ENCODE measurements around the gene MACROD2. TPM values are rescaled to one million over a fixed set of nuclear protein-coding genes. Genes with fewer than 3 reads are reported as not detected.

Gene MACROD2
- total and polyA plus RNA-seq, 2 of the 4 experiments (the other 2 are of a cell fraction), result not detected

DNA sequence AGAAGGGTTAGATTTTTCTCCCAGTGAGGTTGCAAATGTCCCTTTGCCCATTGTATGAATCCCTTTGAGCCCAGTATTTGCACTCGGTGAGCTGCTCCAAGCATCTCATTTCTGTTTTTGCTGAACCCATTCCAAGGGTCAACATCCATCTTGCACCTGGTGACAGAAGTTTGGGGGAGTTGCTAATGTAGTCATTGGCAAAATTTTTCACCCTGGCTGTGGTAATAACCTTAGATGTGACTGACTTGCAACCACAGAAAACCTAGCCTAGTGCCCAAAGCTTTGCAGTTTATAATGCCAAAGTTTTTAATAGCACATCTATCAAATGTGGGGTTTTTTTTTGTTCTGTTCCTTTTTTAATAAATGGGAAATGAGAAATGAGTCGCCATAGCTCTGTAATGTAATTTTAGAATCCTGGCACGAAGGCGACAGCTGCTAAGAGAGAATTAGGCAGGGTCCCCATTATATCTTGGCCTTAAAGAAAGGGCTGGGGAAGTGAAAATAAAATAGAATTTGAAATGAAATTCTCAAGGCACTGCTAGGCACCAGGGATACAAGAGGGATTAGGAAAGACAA is 1895.2 kb downstream of the MACROD2 start:
- no CpG with 5 or more reads among the region's 4 CpGs for WGBS, 2 experiments (ENCODE audit: extremely low coverage in 2 of 2, insufficient read length in 1 of 2)
- no peak overlapping the region for H3K14ac ChIP-seq (replicated peaks; ENCODE audit: low read depth, low read length)
- H2BK20ac ChIP-seq (ENCODE audit: low read depth, low read length), result no peak overlapping the region
- ChIA-PET POLR2A (ENCODE audit: unreplicated experiment) (no interaction called here), CTCF (no interaction called here)
- DNase-seq, result no peak
- no peak overlapping the region for H2BK120ac ChIP-seq (ENCODE audit: low read depth, low read length)
- no peak overlapping the region for H4K91ac ChIP-seq (ENCODE audit: insufficient read depth, low read depth, low read length)
- H3K18ac ChIP-seq (ENCODE audit: low read depth, low read length), result no peak overlapping the region
- no peak overlapping the region for H2BK15ac ChIP-seq (ENCODE audit: low read depth, low read length)
- no peak overlapping the region for H2AFZ ChIP-seq (replicated peaks; ENCODE audit: low read length, poor library complexity)
- dilution Hi-C loops (cut with HindIII; ENCODE audit: low sequenced_read_pairs, unreplicated experiment) (no loop called here), in situ Hi-C loops (cut with MboI; ENCODE audit: low sequenced_read_pairs) (no loop called here), intact Hi-C loops (cut with micrococcal nuclease) (no loop called here)
- no peaks in the 10 kb centered on the region for H3K36me3 ChIP-seq (ENCODE audit: control insufficient read depth, insufficient read depth, low read length)
- BruUV-seq (replicated peaks), result no TSS peak
- no peak for ATAC-seq (ENCODE audit: low read depth)
- no peak overlapping the region for H4K8ac ChIP-seq (ENCODE audit: low read depth in 2 of 2, low read length in 2 of 2)
- H3K9ac ChIP-seq (ENCODE audit: low read depth, low read length), result no peak overlapping the region
- H3K4me2 ChIP-seq (ENCODE audit: low read depth, low read length), result no peak overlapping the region
- H3K27me3 ChIP-seq (ENCODE audit: control insufficient read depth, insufficient read depth, low read length), result no peaks in the 10 kb centered on the region
- no peaks in the 10 kb centered on the region for H4K20me1 ChIP-seq (ENCODE audit: insufficient read depth, low read length)
- no peaks in the 10 kb centered on the region for H3K79me1 ChIP-seq (ENCODE audit: low read depth in 1 of 2, low read length in 2 of 2)
- TF ChIP-seq, protein P1, sequence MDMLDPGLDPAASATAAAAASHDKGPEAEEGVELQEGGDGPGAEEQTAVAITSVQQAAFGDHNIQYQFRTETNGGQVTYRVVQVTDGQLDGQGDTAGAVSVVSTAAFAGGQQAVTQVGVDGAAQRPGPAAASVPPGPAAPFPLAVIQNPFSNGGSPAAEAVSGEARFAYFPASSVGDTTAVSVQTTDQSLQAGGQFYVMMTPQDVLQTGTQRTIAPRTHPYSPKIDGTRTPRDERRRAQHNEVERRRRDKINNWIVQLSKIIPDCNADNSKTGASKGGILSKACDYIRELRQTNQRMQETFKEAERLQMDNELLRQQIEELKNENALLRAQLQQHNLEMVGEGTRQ (IDR thresholded peaks at IDR 0.05; ENCODE audit: low read depth, low read length), result no peak
- no peak for TF ChIP-seq MAFK (IDR thresholded peaks at IDR 0.05; ENCODE audit: low read depth, low read length)
- no peak for TF ChIP-seq MAZ (IDR thresholded peaks at IDR 0.05; ENCODE audit: borderline replicate concordance, low read depth, low read length)
- TF ChIP-seq, protein P2, sequence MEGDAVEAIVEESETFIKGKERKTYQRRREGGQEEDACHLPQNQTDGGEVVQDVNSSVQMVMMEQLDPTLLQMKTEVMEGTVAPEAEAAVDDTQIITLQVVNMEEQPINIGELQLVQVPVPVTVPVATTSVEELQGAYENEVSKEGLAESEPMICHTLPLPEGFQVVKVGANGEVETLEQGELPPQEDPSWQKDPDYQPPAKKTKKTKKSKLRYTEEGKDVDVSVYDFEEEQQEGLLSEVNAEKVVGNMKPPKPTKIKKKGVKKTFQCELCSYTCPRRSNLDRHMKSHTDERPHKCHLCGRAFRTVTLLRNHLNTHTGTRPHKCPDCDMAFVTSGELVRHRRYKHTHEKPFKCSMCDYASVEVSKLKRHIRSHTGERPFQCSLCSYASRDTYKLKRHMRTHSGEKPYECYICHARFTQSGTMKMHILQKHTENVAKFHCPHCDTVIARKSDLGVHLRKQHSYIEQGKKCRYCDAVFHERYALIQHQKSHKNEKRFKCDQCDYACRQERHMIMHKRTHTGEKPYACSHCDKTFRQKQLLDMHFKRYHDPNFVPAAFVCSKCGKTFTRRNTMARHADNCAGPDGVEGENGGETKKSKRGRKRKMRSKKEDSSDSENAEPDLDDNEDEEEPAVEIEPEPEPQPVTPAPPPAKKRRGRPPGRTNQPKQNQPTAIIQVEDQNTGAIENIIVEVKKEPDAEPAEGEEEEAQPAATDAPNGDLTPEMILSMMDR (conservative IDR thresholded peaks at IDR 0.05; ENCODE audit: low read depth, low read length), result no peak
- TF ChIP-seq SMC3 (IDR thresholded peaks at IDR 0.05; ENCODE audit: low read depth, low read length), result no peak
- TF ChIP-seq CHD1 (IDR thresholded peaks at IDR 0.05; ENCODE audit: low read depth, low read length), result no peak
- TF ChIP-seq, protein P3, sequence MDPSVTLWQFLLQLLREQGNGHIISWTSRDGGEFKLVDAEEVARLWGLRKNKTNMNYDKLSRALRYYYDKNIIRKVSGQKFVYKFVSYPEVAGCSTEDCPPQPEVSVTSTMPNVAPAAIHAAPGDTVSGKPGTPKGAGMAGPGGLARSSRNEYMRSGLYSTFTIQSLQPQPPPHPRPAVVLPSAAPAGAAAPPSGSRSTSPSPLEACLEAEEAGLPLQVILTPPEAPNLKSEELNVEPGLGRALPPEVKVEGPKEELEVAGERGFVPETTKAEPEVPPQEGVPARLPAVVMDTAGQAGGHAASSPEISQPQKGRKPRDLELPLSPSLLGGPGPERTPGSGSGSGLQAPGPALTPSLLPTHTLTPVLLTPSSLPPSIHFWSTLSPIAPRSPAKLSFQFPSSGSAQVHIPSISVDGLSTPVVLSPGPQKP (IDR thresholded peaks at IDR 0.05; ENCODE audit: borderline replicate concordance, low read depth, low read length), result no peak
- no peak for TF ChIP-seq RAD21 (IDR thresholded peaks at IDR 0.05; ENCODE audit: low read length)
- TF ChIP-seq CEBPB (IDR thresholded peaks at IDR 0.05; ENCODE audit: low read depth, low read length), result no peak
- no peak for TF ChIP-seq MXI1 (IDR thresholded peaks at IDR 0.05; ENCODE audit: borderline replicate concordance, low read depth, low read length)
- no peak for TF ChIP-seq POLR2A (IDR thresholded peaks at IDR 0.05; ENCODE audit: low read depth, low read length)
- TF ChIP-seq RCOR1 (IDR thresholded peaks at IDR 0.05; ENCODE audit: insufficient replicate concordance, low read length), result no peak
- TF ChIP-seq BHLHE40 (IDR thresholded peaks at IDR 0.05; ENCODE audit: low read depth, low read length), result no peak
- no peak for TF ChIP-seq NFE2L2 (IDR thresholded peaks at IDR 0.05; ENCODE audit: low read depth, low read length)
- TF ChIP-seq FOS (IDR thresholded peaks at IDR 0.05; ENCODE audit: low read depth, low read length), result no peak
- TF ChIP-seq RFX5 (IDR thresholded peaks at IDR 0.05; ENCODE audit: low read depth, low read length), result no peak
- no peak overlapping the region for H4K5ac ChIP-seq (ENCODE audit: low read depth, low read length)
- H3K56ac ChIP-seq (ENCODE audit: extremely low read depth, insufficient read depth, low read length), result no peak overlapping the region
- no peak overlapping the region for H2AK5ac ChIP-seq (ENCODE audit: low read depth, low read length)
- no peak overlapping the region for H2BK5ac ChIP-seq (ENCODE audit: low read depth, low read length, poor library complexity, severe bottlenecking)
- no peak overlapping the region for H3K4me3 ChIP-seq (ENCODE audit: insufficient read depth, low read depth, low read length)
- no peak overlapping the region for H3K23ac ChIP-seq (ENCODE audit: low read depth, low read length)
- H3K9me1 ChIP-seq (ENCODE audit: insufficient read depth, low read length), result no peaks in the 10 kb centered on the region
- no peaks in the 10 kb centered on the region for H3K4me1 ChIP-seq (ENCODE audit: control insufficient read depth, insufficient read depth, low read length)
- H3K27ac ChIP-seq (ENCODE audit: insufficient read depth, low read length), result no peak overlapping the region
- H2AK9ac ChIP-seq (replicated peaks; ENCODE audit: low read depth, low read length, poor library complexity), result no peak overlapping the region
- H3K9me3 ChIP-seq (ENCODE audit: control insufficient read depth, insufficient read depth, low read length), result peaks cover 10% of the 10 kb centered on the region
- no peak overlapping the region for H3K4ac ChIP-seq (ENCODE audit: low read depth, low read length)

Measured in IMR-90 (cell line).